ENCODE results near the gene SPDYE4.

Gene SPDYE4

DNA sequence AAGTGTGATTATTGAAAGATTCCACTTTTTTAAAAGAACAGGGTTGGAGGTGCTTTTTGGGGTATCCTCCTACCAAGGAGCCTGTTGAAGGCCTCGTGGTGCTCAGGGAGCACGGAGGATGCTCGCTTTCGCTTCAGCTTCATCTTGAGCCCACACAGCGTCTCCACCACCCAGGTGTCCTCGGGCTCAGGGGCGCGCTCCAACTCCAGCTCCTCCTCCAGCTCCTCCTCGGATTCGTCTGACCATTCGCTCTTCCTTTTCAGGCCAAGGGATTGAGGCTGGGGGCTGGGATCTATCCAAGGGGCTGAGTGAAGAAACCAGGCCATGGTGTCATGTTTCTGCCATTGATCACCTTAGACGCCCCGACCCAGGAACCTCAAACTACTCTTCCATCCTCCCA, 1.2 kb downstream of the SPDYE4 start:
- DNase-seq (ENCODE audit: low read depth), result no peak
- H3K4me3 ChIP-seq (ENCODE audit: low read depth, low read length), result no peak overlapping the region
- TF ChIP-seq POLR2A (IDR thresholded peaks at IDR 0.05; ENCODE audit: extremely low read depth, insufficient read length), result no peak
- TF ChIP-seq MYC (IDR thresholded peaks at IDR 0.05; ENCODE audit: low read depth, low read length), result no peak
- TF ChIP-seq, protein P1, sequence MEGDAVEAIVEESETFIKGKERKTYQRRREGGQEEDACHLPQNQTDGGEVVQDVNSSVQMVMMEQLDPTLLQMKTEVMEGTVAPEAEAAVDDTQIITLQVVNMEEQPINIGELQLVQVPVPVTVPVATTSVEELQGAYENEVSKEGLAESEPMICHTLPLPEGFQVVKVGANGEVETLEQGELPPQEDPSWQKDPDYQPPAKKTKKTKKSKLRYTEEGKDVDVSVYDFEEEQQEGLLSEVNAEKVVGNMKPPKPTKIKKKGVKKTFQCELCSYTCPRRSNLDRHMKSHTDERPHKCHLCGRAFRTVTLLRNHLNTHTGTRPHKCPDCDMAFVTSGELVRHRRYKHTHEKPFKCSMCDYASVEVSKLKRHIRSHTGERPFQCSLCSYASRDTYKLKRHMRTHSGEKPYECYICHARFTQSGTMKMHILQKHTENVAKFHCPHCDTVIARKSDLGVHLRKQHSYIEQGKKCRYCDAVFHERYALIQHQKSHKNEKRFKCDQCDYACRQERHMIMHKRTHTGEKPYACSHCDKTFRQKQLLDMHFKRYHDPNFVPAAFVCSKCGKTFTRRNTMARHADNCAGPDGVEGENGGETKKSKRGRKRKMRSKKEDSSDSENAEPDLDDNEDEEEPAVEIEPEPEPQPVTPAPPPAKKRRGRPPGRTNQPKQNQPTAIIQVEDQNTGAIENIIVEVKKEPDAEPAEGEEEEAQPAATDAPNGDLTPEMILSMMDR (IDR thresholded peaks at IDR 0.05; ENCODE audit: low read depth, low read length), result no peak
- TF ChIP-seq, protein P2, sequence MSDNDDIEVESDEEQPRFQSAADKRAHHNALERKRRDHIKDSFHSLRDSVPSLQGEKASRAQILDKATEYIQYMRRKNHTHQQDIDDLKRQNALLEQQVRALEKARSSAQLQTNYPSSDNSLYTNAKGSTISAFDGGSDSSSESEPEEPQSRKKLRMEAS (IDR thresholded peaks at IDR 0.05; ENCODE audit: low read depth, low read length), result no peak

DNA sequence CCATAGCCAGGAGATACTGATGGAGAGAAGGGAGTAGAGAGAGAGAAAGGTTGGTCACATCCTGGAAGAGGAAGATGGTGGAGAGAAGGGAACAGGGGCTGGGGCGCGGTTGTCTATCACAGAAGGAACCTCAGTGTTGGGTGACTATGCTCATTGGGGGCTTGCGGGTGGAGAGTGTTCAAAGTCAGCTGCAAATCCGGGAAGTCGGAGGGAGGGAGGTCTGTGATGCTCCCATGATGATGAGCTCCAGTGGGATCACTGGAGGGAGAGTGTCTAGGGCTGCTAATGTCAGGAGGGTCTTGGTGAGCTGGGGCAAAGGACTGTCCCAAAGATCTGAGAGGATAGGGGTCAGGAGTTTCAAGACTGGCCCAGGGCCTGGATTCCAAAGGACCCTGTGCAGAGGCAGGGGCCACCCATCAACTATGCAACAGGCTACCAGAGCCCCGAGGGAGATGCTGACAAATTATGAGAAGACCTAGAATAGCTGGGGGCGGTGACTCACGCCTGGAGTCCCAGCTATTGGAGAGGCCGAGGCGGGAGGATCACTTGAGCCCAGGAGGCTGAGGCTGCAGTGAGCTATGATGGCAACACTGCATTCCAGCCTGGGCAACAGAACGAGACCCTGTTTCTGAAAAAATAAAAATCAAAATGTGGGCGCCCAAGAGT, 2.6 kb downstream of the SPDYE4 start:
- no peak overlapping the region for H3K4me3 ChIP-seq (ENCODE audit: low read depth, low read length)
- TF ChIP-seq MYC (IDR thresholded peaks at IDR 0.05; ENCODE audit: low read depth, low read length), result no peak
- TF ChIP-seq, protein P1 (IDR thresholded peaks at IDR 0.05; ENCODE audit: low read depth, low read length), result no peak
- no peak for TF ChIP-seq POLR2A (IDR thresholded peaks at IDR 0.05; ENCODE audit: extremely low read depth, insufficient read length)
- TF ChIP-seq, protein P2 (IDR thresholded peaks at IDR 0.05; ENCODE audit: low read depth, low read length), result no peak
- no peak for DNase-seq (ENCODE audit: low read depth)

DNA sequence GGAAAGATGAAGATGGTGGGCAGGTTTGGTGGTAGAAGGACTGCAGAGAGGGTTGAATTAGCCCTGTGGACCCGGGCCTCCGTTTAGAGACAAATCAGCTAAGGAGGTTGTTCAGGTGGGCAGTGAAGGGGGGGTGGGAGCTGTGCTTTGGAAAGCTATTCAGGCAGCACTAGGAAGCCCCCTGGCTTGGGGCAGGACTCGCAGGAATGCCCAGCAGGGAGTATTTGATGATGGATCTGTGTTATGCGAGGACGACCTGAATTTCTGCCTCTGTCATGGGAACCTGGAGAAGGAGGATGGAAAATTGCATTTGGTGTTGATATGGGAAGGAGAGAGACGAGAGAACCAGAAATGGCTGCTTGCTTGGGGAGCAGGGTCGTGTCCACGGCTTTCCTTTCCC, 3.5 kb downstream of the SPDYE4 start:
- no peak overlapping the region for H3K4me3 ChIP-seq (ENCODE audit: low read depth, low read length)
- no peak for DNase-seq (ENCODE audit: low read depth)
- TF ChIP-seq POLR2A (IDR thresholded peaks at IDR 0.05; ENCODE audit: extremely low read depth, insufficient read length), result no peak
- TF ChIP-seq MYC (IDR thresholded peaks at IDR 0.05; ENCODE audit: low read depth, low read length), result no peak
- TF ChIP-seq, protein P2 (IDR thresholded peaks at IDR 0.05; ENCODE audit: low read depth, low read length), result no peak
- TF ChIP-seq, protein P1 (IDR thresholded peaks at IDR 0.05; ENCODE audit: low read depth, low read length), result no peak

DNA sequence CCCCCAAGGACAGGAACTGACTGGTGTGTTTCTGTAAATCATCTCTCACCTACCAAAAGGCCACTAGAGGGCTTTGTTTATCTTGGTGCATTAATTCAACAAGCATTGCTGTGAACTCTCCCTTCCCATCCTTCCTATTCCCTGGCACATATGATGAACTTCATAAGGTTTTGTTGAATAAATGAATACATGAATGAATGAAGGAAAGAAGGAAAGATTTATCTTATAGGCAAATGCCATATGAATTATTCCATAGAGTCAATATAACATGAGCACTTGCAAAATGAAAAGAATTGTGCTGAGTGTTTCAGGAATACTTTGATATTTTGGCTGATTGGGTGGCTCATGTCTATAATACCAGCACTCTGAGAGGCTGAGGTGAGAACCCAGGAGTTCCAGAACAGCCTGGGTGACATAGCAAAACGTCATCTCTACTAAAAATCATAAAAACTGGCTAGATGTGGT, 4.3 kb downstream of the SPDYE4 start:
- no peak for TF ChIP-seq POLR2A (IDR thresholded peaks at IDR 0.05; ENCODE audit: extremely low read depth, insufficient read length)
- TF ChIP-seq, protein P1 (IDR thresholded peaks at IDR 0.05; ENCODE audit: low read depth, low read length), result peak; percentile 9
- TF ChIP-seq, protein P2 (IDR thresholded peaks at IDR 0.05; ENCODE audit: low read depth, low read length), result no peak
- TF ChIP-seq MYC (IDR thresholded peaks at IDR 0.05; ENCODE audit: low read depth, low read length), result no peak
- H3K4me3 ChIP-seq (ENCODE audit: low read depth, low read length), result no peak overlapping the region
- peak; percentile 21 for DNase-seq (ENCODE audit: low read depth)

DNA sequence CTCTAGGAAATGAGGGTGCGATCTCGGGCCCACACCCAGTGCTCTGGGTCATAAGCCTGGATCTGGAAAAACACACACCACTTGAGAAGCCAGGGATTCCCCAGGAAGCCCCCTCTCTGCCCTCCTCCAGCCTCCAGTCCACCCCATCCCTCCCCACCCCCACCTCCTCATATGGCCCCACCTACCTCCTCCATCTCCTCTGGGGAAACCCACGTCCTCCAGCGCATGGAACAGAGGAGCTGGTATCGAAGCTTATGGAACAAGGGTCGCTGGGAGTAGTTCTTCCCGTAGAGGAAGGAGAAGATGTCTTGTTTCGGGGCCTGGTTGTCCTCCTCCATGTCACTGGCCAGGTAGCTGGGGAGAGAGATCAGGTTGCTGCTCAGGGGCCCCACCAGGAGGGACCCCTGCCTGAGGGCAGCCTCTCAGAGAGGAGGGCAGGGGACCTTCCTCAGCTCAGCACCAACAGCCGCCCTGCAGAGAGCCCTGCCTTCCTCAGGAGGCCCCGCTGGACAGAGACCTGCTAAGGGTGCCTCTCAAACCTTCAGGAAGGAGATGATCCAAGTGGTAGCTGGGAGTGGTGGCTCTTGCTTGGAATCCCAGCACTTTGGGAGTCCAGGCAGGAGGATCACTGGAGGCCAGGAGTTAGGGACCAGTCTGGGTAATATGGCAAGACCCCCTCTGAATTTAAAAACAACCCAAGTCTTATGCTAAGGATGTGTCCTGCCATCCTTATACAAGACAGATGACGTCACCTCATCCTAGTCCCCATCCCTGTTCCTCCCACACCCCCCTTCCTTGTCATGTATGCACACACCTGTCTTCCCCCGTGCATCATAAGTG, 5.0 kb downstream of the SPDYE4 start:
- no peak overlapping the region for H3K4me3 ChIP-seq (ENCODE audit: low read depth, low read length)
- TF ChIP-seq, protein P1 (IDR thresholded peaks at IDR 0.05; ENCODE audit: low read depth, low read length), result no peak
- DNase-seq (ENCODE audit: low read depth), result no peak
